IPS-11a (cell line): ENCODE data around the gene PTPN20.
"Not testable (repeated sequence)": the region's sequence is repeated elsewhere in the genome, so short reads cannot be mapped to it uniquely, and the experiment has no call there.

ENCODE experiments used
- H3K4me3 ChIP-seq: one replicate; pipeline ENCODE4 v1.5.1; 2013; ENCODE audit warnings: low read depth, low read length, control low read depth

PTPN20 gene

GRCh38 chr10:46952540-46952939 lies 41.3 kb downstream of the PTPN20 start:
- not testable (repeated sequence) for H3K4me3 ChIP-seq

- H3K4me3 ChIP-seq, result not testable (repeated sequence)
These were observed 49.5 kb downstream of the PTPN20 start for GRCh38 chr10:46960742-46961141.

GRCh38 chr10:46963356-46963755 lies 52.1 kb downstream of the PTPN20 start:
- not testable (repeated sequence) for H3K4me3 ChIP-seq

- H3K4me3 ChIP-seq, result not testable (repeated sequence)
These were observed 55.8 kb downstream of the PTPN20 start for GRCh38 chr10:46967013-46967412.

GRCh38 chr10:46980223-46980622 lies 69.0 kb downstream of the PTPN20 start:
- not testable (repeated sequence) for H3K4me3 ChIP-seq

- H3K4me3 ChIP-seq, result not testable (repeated sequence)
These were observed 76.2 kb downstream of the PTPN20 start for GRCh38 chr10:46987233-46987924.

GRCh38 chr10:46992803-46993561 lies 81.8 kb downstream of the PTPN20 start:
- H3K4me3 ChIP-seq, result no peak overlapping the region

GRCh38 chr10:46995234-46995633 lies 84.0 kb downstream of the PTPN20 start:
- H3K4me3 ChIP-seq, result no peak overlapping the region

GRCh38 chr10:46998192-46998591 lies 87.0 kb downstream of the PTPN20 start:
- no peak overlapping the region for H3K4me3 ChIP-seq

GRCh38 chr10:46998595-46998994 lies 87.4 kb downstream of the PTPN20 start:
- H3K4me3 ChIP-seq, result no peak overlapping the region

- H3K4me3 ChIP-seq, result no peak overlapping the region
These were observed 88.0 kb downstream of the PTPN20 start for GRCh38 chr10:46999217-46999616.

- no peak overlapping the region for H3K4me3 ChIP-seq
These were observed 97.5 kb downstream of the PTPN20 start for GRCh38 chr10:47008769-47009168.

GRCh38 chr10:47009215-47009838 lies 98.1 kb downstream of the PTPN20 start:
- H3K4me3 ChIP-seq, result no peak overlapping the region

GRCh38 chr10:47010036-47010435 lies 98.8 kb downstream of the PTPN20 start:
- no peak overlapping the region for H3K4me3 ChIP-seq

GRCh38 chr10:47012214-47012613 lies 101.0 kb downstream of the PTPN20 start:
- no peak overlapping the region for H3K4me3 ChIP-seq

- no peak overlapping the region for H3K4me3 ChIP-seq
These were observed 102.4 kb downstream of the PTPN20 start for GRCh38 chr10:47013507-47014154.

GRCh38 chr10:47015404-47015803 lies 104.2 kb downstream of the PTPN20 start:
- H3K4me3 ChIP-seq, result no peak overlapping the region

GRCh38 chr10:47016564-47016963 lies 105.3 kb downstream of the PTPN20 start:
- no peak overlapping the region for H3K4me3 ChIP-seq

GRCh38 chr10:47018026-47018735 lies 107.0 kb downstream of the PTPN20 start:
- no peak overlapping the region for H3K4me3 ChIP-seq

GRCh38 chr10:47019155-47020145 lies 108.2 kb downstream of the PTPN20 start:
- H3K4me3 ChIP-seq, result no peak overlapping the region
